ENCODE data around the gene STARD13.

- TF ChIP-seq, protein P1, sequence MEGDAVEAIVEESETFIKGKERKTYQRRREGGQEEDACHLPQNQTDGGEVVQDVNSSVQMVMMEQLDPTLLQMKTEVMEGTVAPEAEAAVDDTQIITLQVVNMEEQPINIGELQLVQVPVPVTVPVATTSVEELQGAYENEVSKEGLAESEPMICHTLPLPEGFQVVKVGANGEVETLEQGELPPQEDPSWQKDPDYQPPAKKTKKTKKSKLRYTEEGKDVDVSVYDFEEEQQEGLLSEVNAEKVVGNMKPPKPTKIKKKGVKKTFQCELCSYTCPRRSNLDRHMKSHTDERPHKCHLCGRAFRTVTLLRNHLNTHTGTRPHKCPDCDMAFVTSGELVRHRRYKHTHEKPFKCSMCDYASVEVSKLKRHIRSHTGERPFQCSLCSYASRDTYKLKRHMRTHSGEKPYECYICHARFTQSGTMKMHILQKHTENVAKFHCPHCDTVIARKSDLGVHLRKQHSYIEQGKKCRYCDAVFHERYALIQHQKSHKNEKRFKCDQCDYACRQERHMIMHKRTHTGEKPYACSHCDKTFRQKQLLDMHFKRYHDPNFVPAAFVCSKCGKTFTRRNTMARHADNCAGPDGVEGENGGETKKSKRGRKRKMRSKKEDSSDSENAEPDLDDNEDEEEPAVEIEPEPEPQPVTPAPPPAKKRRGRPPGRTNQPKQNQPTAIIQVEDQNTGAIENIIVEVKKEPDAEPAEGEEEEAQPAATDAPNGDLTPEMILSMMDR (IDR thresholded peaks at IDR 0.05; ENCODE audit: insufficient read depth, low read length, poor library complexity, severe bottlenecking) = no peak
- TF ChIP-seq EZH2phosphoT487 (conservative IDR thresholded peaks at IDR 0.05; ENCODE audit: low read length) = no peak
Measured at GRCh38 chr13:33100886-33101285, 184.7 kb downstream of the STARD13 start.
